ENCODE data around the gene SOHLH2.

Gene SOHLH2

GRCh38 chr13:36183901-36184300, 30.5 kb downstream of the SOHLH2 start:
- DNase-seq (ENCODE audit: low read depth) = no peak

DNA sequence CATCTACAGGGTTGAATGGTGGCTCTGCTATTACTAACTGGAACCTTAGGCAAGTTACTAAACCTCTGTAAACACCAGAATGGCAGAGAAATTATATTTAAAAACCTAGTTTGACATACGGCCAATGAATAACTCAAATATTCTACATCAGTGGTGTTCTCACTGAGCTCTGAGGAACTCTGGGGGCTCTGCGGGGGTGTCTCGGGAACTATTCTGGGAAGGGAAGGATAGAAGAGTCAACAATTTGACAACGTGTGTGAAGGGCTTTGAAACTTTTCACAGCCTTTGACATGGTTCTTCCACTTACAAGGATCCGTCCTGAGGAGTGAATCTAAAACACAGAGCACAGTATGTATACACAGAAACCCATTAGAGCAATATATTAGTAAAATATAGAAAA, 38.7 kb downstream of the SOHLH2 start:
- no peak for DNase-seq (ENCODE audit: low read depth)

DNA sequence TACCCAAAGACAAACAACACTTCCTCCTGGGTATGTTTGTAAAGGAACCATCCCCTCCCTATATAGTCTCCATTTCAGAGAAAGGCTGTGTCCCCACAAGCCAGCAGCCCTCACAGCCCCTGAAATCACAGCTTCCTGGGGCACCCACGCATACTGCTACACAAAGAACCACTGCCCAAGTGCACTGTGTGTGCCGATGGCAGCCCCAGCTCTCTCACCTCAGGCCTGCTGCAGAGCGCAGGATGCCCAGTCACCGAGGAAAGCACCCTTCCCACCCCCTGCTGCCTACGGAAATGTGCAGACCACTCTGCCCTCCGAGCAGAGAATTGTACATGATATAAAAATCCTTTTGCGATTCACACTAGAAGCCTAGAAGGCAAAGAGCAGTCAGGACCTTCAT, 39.4 kb downstream of the SOHLH2 start:
- no peak for DNase-seq (ENCODE audit: low read depth)

- DNase-seq (ENCODE audit: low read depth) = no peak
These were observed 40.6 kb downstream of the SOHLH2 start for GRCh38 chr13:36173571-36174322.

DNA sequence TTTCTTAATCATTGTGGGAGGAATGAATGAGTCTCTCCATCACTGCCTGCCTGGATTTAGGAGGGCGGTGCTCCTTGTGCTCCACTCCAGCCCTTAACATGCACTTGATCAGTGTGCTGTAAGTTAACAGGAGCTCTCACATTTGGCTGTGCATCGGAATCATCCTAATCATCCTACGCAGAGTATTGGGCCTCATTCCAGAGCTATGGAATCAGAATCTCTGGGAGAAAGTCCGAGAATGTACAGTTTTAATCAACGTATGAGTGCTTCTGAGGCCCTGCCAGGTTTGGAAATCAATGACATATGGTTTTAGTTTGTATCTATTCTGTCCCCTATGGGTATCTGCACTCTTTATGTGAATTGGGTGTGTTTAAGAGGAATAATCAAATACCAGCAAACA, 48.3 kb downstream of the SOHLH2 start:
- no peak for DNase-seq (ENCODE audit: low read depth)

DNA sequence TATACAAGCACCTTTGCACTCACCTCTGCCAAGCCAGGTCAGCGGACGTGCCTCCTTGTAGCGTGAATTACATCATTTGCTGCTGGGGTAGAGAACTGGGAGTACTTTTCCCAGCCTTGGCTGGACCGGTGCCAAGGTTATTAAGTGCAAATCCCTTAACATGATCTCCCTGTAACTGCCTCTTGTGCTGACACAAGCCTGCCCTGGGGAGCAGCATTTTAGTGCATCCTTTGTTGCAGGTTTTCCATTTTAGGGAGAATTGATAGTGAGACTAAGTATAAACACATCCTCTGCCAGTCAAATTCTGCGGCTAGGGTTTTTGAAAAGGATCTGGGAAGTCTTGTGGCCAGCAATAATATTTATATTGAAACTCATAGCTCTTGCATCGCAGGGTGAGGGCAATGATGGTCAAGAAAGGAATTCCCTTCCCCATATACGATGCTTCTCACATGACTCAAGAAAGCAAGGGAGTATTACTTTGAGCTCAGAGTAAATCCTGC, 50.5 kb downstream of the SOHLH2 start:
- peak; percentile 42 for DNase-seq (ENCODE audit: low read depth)

- DNase-seq (ENCODE audit: low read depth) = no peak
These were observed 51.1 kb downstream of the SOHLH2 start for GRCh38 chr13:36163286-36163685.

- no peak for DNase-seq (ENCODE audit: low read depth)
These were observed 54.1 kb downstream of the SOHLH2 start for GRCh38 chr13:36160297-36160696.

GRCh38 chr13:36158611-36159010, 55.7 kb downstream of the SOHLH2 start:
- no peak for DNase-seq (ENCODE audit: low read depth)

DNA sequence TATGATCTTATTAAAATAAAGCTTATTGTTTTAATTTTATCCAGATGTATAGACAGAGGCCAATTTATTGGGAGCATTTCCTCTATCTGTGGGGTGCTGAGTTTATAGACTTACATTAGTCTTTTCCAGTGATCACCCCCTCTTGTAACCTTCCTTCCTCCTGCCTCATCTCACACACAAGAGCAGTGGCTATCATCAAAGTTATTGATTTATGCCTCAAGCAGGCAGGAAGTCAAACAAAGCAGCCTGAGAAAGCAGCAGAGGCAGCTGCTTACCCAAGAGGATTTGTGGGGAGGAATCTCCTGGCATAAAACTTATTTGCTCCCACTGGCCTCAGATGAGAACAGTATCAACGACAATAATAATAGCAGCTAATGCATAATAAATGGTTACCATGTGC, 56.9 kb downstream of the SOHLH2 start:
- DNase-seq (ENCODE audit: low read depth) = no peak

GRCh38 chr13:36154567-36155291, 59.6 kb downstream of the SOHLH2 start:
- no peak for DNase-seq (ENCODE audit: low read depth)

- DNase-seq (ENCODE audit: low read depth) = no peak
These were observed 62.8 kb downstream of the SOHLH2 start for GRCh38 chr13:36151591-36151990.

- no peak for DNase-seq (ENCODE audit: low read depth)
These were observed 65.9 kb downstream of the SOHLH2 start for GRCh38 chr13:36148446-36148845.

GRCh38 chr13:36147330-36147729, 67.0 kb downstream of the SOHLH2 start:
- no peak for DNase-seq (ENCODE audit: low read depth)

GRCh38 chr13:36146511-36147269, 67.7 kb downstream of the SOHLH2 start:
- DNase-seq (ENCODE audit: low read depth) = no peak

DNA sequence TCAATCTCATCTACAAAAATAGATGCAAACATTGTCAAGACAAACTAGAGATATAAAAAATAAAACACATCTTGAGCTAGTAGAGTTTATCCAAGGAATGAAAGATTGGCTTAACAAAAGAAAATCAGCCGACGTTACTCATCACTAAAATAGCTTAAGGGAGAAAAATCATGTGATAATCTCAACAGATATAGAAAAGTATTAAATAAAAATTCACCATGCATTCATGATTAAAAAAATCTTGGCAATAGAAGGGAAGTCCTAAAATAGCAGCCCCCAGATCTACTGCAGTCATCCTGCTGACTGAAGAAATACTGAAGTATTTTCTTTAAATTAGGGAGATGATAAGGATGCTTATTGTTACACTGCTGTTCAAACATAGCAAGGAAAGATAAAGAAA, 70.6 kb downstream of the SOHLH2 start:
- DNase-seq (ENCODE audit: low read depth) = no peak

- DNase-seq (ENCODE audit: low read depth) = no peak
These were observed 71.6 kb downstream of the SOHLH2 start for GRCh38 chr13:36142735-36143134.

DNA sequence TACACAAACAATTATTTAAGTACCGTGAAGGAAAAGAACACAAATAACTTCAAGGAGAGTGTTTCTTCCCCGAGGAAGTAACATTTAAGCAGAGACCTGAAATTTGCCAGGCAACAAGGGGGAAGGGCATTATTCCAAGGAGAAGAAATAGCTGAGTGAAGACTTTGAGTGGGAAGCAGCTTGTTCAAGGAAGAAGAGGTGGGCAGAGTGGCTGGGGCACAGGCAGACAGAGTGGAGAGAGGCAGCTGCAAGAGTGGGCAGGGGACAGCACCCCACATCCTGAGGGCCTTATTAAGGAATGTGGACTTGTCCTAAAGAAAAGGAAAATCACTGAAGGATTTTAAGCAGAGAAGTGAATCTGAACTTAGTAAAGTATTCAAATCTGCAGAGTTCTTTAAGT, 78.5 kb downstream of the SOHLH2 start:
- no peak for DNase-seq (ENCODE audit: low read depth)

DNA sequence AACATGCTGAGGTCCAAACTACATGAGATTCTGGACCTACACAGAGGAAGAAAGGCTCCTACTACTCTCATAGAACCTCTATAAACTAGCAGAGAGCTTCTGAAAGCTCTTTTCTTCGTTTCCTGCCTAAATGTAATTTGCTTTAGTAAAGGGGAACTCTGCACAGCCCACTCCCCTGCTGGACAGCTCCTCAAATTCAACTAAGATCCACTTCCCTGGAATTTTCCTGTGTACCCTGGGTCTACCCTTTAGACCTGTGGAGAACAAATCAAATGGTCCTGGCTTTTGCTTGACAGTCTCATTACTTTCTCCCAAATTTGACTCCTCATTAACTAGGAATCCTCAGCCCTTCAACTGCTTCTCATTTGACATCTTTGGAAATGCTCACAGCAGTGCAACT, 79.7 kb downstream of the SOHLH2 start:
- no peak for DNase-seq (ENCODE audit: low read depth)

DNA sequence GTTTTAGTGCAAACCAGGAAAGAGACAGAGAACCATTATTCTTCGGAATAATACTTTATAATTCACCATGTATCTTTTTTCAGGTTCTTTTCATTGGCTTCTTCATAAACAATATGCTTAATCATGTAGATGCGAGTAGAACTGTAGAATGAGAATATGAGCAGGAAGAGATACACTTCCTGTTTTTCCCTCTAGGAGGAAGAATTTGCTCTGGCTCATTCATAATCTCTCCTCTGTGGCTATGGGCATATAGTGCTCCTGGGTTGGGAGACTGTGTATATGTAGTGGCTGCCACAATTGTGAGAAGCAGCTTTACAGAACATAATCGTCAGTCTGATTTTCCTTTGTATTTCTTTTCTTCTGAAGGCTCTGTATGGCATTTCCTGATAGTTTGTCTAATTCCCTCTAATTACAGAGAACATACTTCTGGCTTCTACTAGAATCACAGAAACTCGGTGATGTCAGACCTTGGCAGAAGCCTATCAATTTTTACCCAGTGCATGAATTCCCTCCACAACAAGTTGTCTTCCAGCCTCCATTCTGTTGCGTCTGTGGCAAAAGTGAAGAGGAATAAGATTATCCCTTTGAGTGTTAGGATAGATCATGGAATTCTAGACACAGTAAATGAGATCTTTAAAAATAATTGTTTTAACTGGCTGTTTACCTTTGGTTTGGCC, 80.3 kb downstream of the SOHLH2 start:
- DNase-seq (ENCODE audit: low read depth) = no peak

DNA sequence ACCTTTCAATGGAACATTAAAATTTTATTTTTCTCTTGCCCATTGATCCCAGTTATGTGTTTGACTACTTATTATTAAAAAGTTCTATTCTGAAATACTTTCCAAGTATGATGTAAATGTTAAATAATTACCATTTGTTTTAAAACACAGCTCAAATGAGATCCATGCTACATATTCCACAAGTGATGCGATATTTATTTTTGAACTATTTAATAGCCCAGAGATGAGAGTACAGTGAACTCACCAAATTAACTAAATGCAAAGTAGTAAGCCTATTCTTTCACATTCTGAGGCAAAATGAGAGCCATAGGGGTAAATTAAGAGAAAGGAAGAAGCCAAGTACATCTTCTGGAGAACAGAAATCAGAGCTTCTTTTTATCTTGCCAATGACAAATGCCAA, 82.0 kb downstream of the SOHLH2 start:
- no peak for DNase-seq (ENCODE audit: low read depth)

GRCh38 chr13:36131931-36132297, 82.4 kb downstream of the SOHLH2 start:
- no peak for DNase-seq (ENCODE audit: low read depth)
